Fibroblast of lung (primary cell): ENCODE measurements around the gene NDUFS8. TPM values are rescaled to one million over a fixed set of nuclear protein-coding genes. Genes with fewer than 3 reads are reported as not detected.

Experiments used
- DNase-seq, 2 donors: peaks; one replicate each; pipeline versions ENCODE4 v3.0.0 to v3.0.0-alpha.2; 2010; ENCODE audit warnings: low read depth in 2 of 2
- H2AFZ ChIP-seq: 2 replicates; pipeline ENCODE4 v1.5.1; 2012; ENCODE audit warnings: low read length, control low read depth, inconsistent platforms
- H3K27ac ChIP-seq: 2 replicates; pipeline ENCODE4 v1.5.1; 2011; ENCODE audit warnings: low read length, control low read depth; ENCODE audit not compliant: insufficient read depth
- H3K27me3 ChIP-seq: 2 replicates; pipeline ENCODE4 v1.5.1; 2011; ENCODE audit warnings: mild to moderate bottlenecking, low read length; ENCODE audit not compliant: control insufficient read depth, insufficient read depth
- H3K36me3 ChIP-seq: 2 replicates; pipeline ENCODE4 v1.5.1; 2011; ENCODE audit warnings: low read length; ENCODE audit not compliant: control insufficient read depth, insufficient read depth
- H3K4me1 ChIP-seq: 2 replicates; pipeline ENCODE4 v1.5.1; 2011; ENCODE audit warnings: low read length; ENCODE audit not compliant: control insufficient read depth, insufficient read depth; ENCODE audit errors: extremely low read depth
- H3K4me2 ChIP-seq: 2 replicates; pipeline ENCODE4 v1.5.1; 2011; ENCODE audit warnings: low read length, control low read depth; ENCODE audit not compliant: insufficient read depth; ENCODE audit errors: extremely low read depth
- H3K4me3 ChIP-seq, 4 experiments: fragments of 200-600 bp in 1 of 4; sonication (generic) in 1 of 4; replicated peaks in 1 of 4; 2 replicates each; pipeline ENCODE4 v1.5.1; 2011 to 2016; ENCODE audit warnings: low read length in 4 of 4, low read depth in 3 of 4, mild to moderate bottlenecking in 3 of 4, control low read depth in 2 of 4, inconsistent platforms in 1 of 4, mixed read lengths in 1 of 4; ENCODE audit not compliant: insufficient read depth in 1 of 4; ENCODE audit errors: control extremely low read depth in 1 of 4
- H3K79me2 ChIP-seq: 2 replicates; pipeline ENCODE4 v1.5.1; 2012; ENCODE audit warnings: mild to moderate bottlenecking, low read length, inconsistent platforms; ENCODE audit not compliant: control insufficient read depth, insufficient read depth
- H3K9ac ChIP-seq: 2 replicates; pipeline ENCODE4 v1.5.1; 2011; ENCODE audit warnings: mild to moderate bottlenecking, low read length, control low read depth; ENCODE audit not compliant: insufficient read depth
- H3K9me3 ChIP-seq: 2 replicates; pipeline ENCODE4 v1.5.1; 2012; ENCODE audit warnings: low read depth, low read length; ENCODE audit not compliant: control insufficient read depth, insufficient read depth
- H4K20me1 ChIP-seq: 2 replicates; pipeline ENCODE4 v1.5.1; 2011; ENCODE audit warnings: low read length; ENCODE audit not compliant: control insufficient read depth, insufficient read depth; ENCODE audit errors: extremely low read depth
- CTCF ChIP-seq, 2 donors: IDR thresholded peaks in 1 of 2; conservative IDR thresholded peaks in 1 of 2; 1 replicate in 1 of 2; 2 replicates in 1 of 2; pipeline ENCODE4 v1.5.1; 2011 to 2012; ENCODE audit warnings: low read length in 2 of 2, control low read depth in 1 of 2, inconsistent platforms in 1 of 2, low read depth in 1 of 2, mild to moderate bottlenecking in 1 of 2
- EZH2 ChIP-seq: IDR thresholded peaks from 2 replicates; pipeline ENCODE4 v1.5.1; 2012; ENCODE audit warnings: low read length, control low read depth, mild to moderate bottlenecking; ENCODE audit errors: missing control alignments
- polyA plus RNA-seq, 2 donors: library from polyadenylated mRNA; depleted of rRNA in 1 of 2; stranded (reverse) in 1 of 2; unstranded in 1 of 2; fragments of >200 nt; gene quantifications; 2 replicates each; pipeline ENCODE4 v1.2.1, GENCODE V29; 2011 to 2012; ENCODE audit warnings: missing spikeins in 1 of 2
- total RNA-seq: library from RNA; depleted of rRNA; stranded (reverse); fragments of >200 nt; gene quantifications from 2 replicates; pipeline ENCODE4 v1.2.1, GENCODE V29; 2014

The NDUFS8 gene
- total and polyA plus RNA-seq, 2 donors (not counting 1 experiment from before 2014, with no cell fraction given), result 36.3 to 148 TPM

- H3K36me3 ChIP-seq, result peaks cover 6% of the 10 kb centered on the region
- H4K20me1 ChIP-seq, result no peaks in the 10 kb centered on the region
- H3K9me3 ChIP-seq, result no peaks in the 10 kb centered on the region
- DNase-seq, result peak; percentile 74 to 91
- peaks cover 21% of the 10 kb centered on the region for H3K79me2 ChIP-seq
- no peak within 1 kb of the TSS for H2AFZ ChIP-seq
- no peaks in the 10 kb centered on the region for H3K27me3 ChIP-seq
- TF ChIP-seq CTCF (conservative IDR thresholded peaks at IDR 0.05 in 1 of 2, IDR thresholded peaks at IDR 0.05 in 1 of 2; ENCODE audit: low read depth in 1 of 2, low read length in 2 of 2) (no peak), EZH2 (no peak)
- H3K4me1 ChIP-seq, result peaks cover 33% of the 10 kb centered on the region
- H3K4me3 ChIP-seq, result peak within 1 kb of the TSS; percentile 52 to 67 (median 60)
- peak within 1 kb of the TSS; percentile 85 for H3K4me2 ChIP-seq
- H3K27ac ChIP-seq, result peak within 1 kb of the TSS; percentile 97
- H3K9ac ChIP-seq, result peak within 1 kb of the TSS; percentile 95
Observed at GRCh38 chr11:68010090-68011041, 20.1 kb upstream of the NDUFS8 start, which contains the start of gene ALDH3B1. Gene ALDH3B1 (plus strand): TSS chr11:68010327. CDS start chr11:68015298, 4,971 bp downstream.

GRCh38 chr11:68011051-68011943 lies 19.2 kb upstream of the NDUFS8 start:
- peak overlapping the region; percentile 52 to 67 (median 60) for H3K4me3 ChIP-seq
- no peaks in the 10 kb centered on the region for H3K9me3 ChIP-seq
- H3K4me2 ChIP-seq, result peak overlapping the region; percentile 85
- DNase-seq, result peak in 1 of 2 donors; percentile 23
- no peaks in the 10 kb centered on the region for H3K27me3 ChIP-seq
- H3K36me3 ChIP-seq, result peaks cover 6% of the 10 kb centered on the region
- no peak for TF ChIP-seq EZH2
- no peak for TF ChIP-seq CTCF (conservative IDR thresholded peaks at IDR 0.05 in 1 of 2, IDR thresholded peaks at IDR 0.05 in 1 of 2; ENCODE audit: low read depth in 1 of 2, low read length in 2 of 2)
- peak overlapping the region; percentile 97 for H3K27ac ChIP-seq
- peaks cover 33% of the 10 kb centered on the region for H3K4me1 ChIP-seq
- H4K20me1 ChIP-seq, result no peaks in the 10 kb centered on the region
- peaks cover 21% of the 10 kb centered on the region for H3K79me2 ChIP-seq
- no peak overlapping the region for H2AFZ ChIP-seq
- H3K9ac ChIP-seq, result peak overlapping the region; percentile 95
